AG20443 (cell line): ENCODE results near the gene CCT4.
"Not testable (repeated sequence)": the region's sequence is repeated elsewhere in the genome, so short reads cannot be mapped to it uniquely, and the experiment has no call there.

Source experiments
- DNase-seq: peaks from one replicate; pipeline ENCODE4 v3.0.0; 2012; ENCODE audit warnings: low spot score, mixed read lengths

The CCT4 gene

GRCh38 chr2:61888267-61889055 is at the start of gene CCT4:
Gene CCT4 (minus strand): TSS chr2:61888656. CDS start chr2:61888507, 149 bp downstream.
- peak; percentile 92 for DNase-seq

GRCh38 chr2:61937886-61938285 is 49.4 kb upstream of the CCT4 start:
- DNase-seq = no peak

GRCh38 chr2:61937098-61937497 is 48.6 kb upstream of the CCT4 start:
- no peak for DNase-seq

GRCh38 chr2:61928826-61929461 is 40.5 kb upstream of the CCT4 start:
- no peak for DNase-seq

- no peak for DNase-seq
These were observed 38.3 kb upstream of the CCT4 start for GRCh38 chr2:61926531-61927477.

- DNase-seq = no peak
These were observed 36.6 kb upstream of the CCT4 start for GRCh38 chr2:61924895-61925663.

- no peak for DNase-seq
These were observed 34.3 kb upstream of the CCT4 start for GRCh38 chr2:61922714-61923113.

- no peak for DNase-seq
These were observed 32.1 kb upstream of the CCT4 start for GRCh38 chr2:61920548-61920947.

- DNase-seq = not testable (repeated sequence)
These were observed 26.3 kb upstream of the CCT4 start for GRCh38 chr2:61914794-61915193.

GRCh38 chr2:61911510-61911909 is 23.1 kb upstream of the CCT4 start:
- no peak for DNase-seq

- no peak for DNase-seq
These were observed 22.1 kb upstream of the CCT4 start for GRCh38 chr2:61910603-61911002.

- no peak for DNase-seq
These were observed 20.7 kb upstream of the CCT4 start for GRCh38 chr2:61909116-61909515.

- DNase-seq = no peak
These were observed 17.7 kb upstream of the CCT4 start for GRCh38 chr2:61906186-61906470.

GRCh38 chr2:61905372-61906185 is 17.1 kb upstream of the CCT4 start, which contains the start of gene COMMD1:
Gene COMMD1 (plus strand): TSS chr2:61905674. CDS start chr2:61905679, 5 bp downstream.
- DNase-seq = peak; percentile 88

- DNase-seq = no peak
These were observed 11.8 kb upstream of the CCT4 start for GRCh38 chr2:61900281-61900680.

GRCh38 chr2:61898810-61899209 is 10.4 kb upstream of the CCT4 start:
- DNase-seq = peak; percentile 23

- peak; percentile 57 for DNase-seq
These were observed 664 bp downstream of the CCT4 start for GRCh38 chr2:61887717-61888266.

GRCh38 chr2:61885896-61886603 is 2.4 kb downstream of the CCT4 start:
- no peak for DNase-seq

- DNase-seq = no peak
These were observed 5.6 kb downstream of the CCT4 start for GRCh38 chr2:61882850-61883249.

GRCh38 chr2:61879351-61879750 is 9.1 kb downstream of the CCT4 start:
- not testable (repeated sequence) for DNase-seq
